Fibroblast of the aortic adventitia (primary cell): Measurements from ENCODE around the gene RD3L. TPM values are rescaled to one million over a fixed set of nuclear protein-coding genes. Genes with fewer than 3 reads are reported as not detected.

Source experiments
- DNase-seq: peaks from one replicate; pipeline ENCODE4 v3.0.0-alpha.2; 2010; ENCODE audit warnings: low read depth
- H3K4me3 ChIP-seq: 2 replicates; pipeline ENCODE4 v1.5.1; 2011; ENCODE audit warnings: low read depth, mild to moderate bottlenecking, control low read depth, low read length, moderate library complexity
- CTCF ChIP-seq: IDR thresholded peaks from 2 replicates; pipeline ENCODE4 v1.5.1; 2011; ENCODE audit warnings: mild to moderate bottlenecking, low read length, control low read depth, inconsistent platforms; ENCODE audit not compliant: insufficient read depth
- total RNA-seq: library from RNA; depleted of rRNA; stranded (reverse); fragments of >200 nt; gene quantifications from 2 replicates; pipeline ENCODE4 v1.2.3, GENCODE V29; 2012; ENCODE audit warnings: low replicate concordance

Gene RD3L
- total RNA-seq, 1 donor, result not detected

DNA sequence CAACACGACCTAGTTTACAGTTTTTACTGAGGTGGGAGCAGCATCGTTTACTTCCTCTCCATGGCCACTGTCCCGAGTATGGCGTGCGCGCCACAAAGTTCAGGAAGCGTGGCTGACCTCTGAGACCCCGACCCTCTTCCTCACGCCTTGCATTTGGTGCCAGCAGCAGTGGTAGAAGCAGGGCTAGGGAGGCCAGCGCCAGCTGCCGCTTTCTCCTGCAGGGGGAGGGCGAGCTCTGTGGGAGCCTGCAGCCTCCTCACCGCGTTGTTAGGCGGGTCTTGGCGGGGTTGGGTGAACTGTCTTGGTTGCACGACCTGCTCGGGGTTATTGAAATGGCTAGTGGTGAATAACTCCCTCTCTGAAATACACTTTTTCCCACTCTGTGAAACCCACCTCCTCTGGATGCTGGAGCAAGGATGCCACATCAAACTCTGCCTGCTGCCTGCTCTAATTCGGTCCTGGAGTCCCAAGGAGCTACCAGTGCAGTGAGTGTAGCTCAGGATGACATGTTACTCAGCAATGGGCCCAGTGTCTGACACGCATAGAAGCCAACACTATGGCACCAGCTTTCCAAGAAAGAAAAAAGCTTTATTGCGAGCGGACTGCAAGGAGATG lies 36.4 kb downstream of the RD3L start:
- no peak overlapping the region for H3K4me3 ChIP-seq
- no peak for DNase-seq
- TF ChIP-seq CTCF, result peak; percentile 18

DNA sequence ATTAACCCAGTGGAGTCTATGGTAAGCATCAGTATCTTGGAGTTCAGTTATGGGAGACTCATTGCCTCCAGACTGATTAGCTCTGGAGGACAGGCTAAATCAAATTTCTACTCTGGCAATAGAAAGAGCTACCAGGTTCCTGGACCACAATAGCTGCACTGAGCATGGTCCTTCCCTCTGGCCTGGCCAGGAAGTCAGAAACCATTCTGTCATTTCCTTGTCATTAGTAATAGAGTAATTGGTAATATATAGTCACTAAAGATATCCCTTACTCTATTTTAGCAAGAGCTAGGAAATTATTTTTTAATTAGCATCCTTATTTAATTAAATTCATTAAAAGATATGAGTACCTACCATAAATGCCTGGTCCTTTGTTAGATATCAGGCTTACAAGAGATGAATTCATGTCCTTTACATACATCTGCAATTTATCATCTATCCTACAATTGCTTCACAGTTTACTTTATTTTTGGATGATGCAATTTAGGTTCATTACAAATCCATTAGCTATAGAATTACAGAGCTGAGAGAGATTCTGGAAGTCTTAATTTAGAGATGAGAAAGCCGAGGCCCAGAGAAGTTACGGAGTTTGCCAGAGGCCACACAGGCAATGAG lies 37.7 kb downstream of the RD3L start:
- no peak for TF ChIP-seq CTCF
- no peak overlapping the region for H3K4me3 ChIP-seq
- no peak for DNase-seq

GRCh38 chr14:103899833-103900232 lies 42.5 kb downstream of the RD3L start:
- no peak overlapping the region for H3K4me3 ChIP-seq
- DNase-seq, result no peak
- TF ChIP-seq CTCF, result no peak

GRCh38 chr14:103899316-103899715 lies 43.0 kb downstream of the RD3L start:
- no peak for TF ChIP-seq CTCF
- no peak overlapping the region for H3K4me3 ChIP-seq
- DNase-seq, result no peak

- TF ChIP-seq CTCF, result no peak
- no peak overlapping the region for H3K4me3 ChIP-seq
- DNase-seq, result no peak
These were observed 43.6 kb downstream of the RD3L start for GRCh38 chr14:103898711-103899110.

GRCh38 chr14:103898204-103898603 lies 44.1 kb downstream of the RD3L start:
- no peak for TF ChIP-seq CTCF
- DNase-seq, result no peak
- H3K4me3 ChIP-seq, result no peak overlapping the region
